Gastroesophageal sphincter (tissue), 4 donors: ENCODE data around the gene APBA1. TPM values are rescaled to one million over a fixed set of nuclear protein-coding genes. Genes with fewer than 3 reads are reported as not detected.

Experiments
- ATAC-seq: fragments of 150-250 bp; one replicate; pipeline ENCODE4 v1.9.1; 2016; ENCODE audit warnings: mild to moderate bottlenecking, moderate library complexity
- H3K27ac ChIP-seq, 4 donors: fragments of 200-600 bp; sonication (generic) in 3 of 4; 1 replicate in 3 of 4; 2 replicates in 1 of 4; pipeline ENCODE4 v1.5.1; 2016 to 2019
- H3K27me3 ChIP-seq: fragments of 200-600 bp; sonication (generic); one replicate; pipeline ENCODE4 v1.5.1; 2019
- H3K36me3 ChIP-seq, 2 donors: fragments of 200-600 bp; sonication (generic); one replicate each; pipeline ENCODE4 v1.5.1; 2019; ENCODE audit warnings: control low read depth in 1 of 2
- H3K4me1 ChIP-seq, 3 donors: fragments of 200-600 bp; sonication (generic); 1 replicate in 2 of 3; 2 replicates in 1 of 3; pipeline ENCODE4 v1.5.1; 2016 to 2019; ENCODE audit warnings: control low read depth in 2 of 3
- H3K4me3 ChIP-seq, 2 donors: fragments of 200-600 bp; sonication (generic); one replicate each; pipeline ENCODE4 v1.5.1; 2019; ENCODE audit warnings: mild to moderate bottlenecking in 1 of 2, moderate library complexity in 1 of 2
- H3K9me3 ChIP-seq, 3 donors: fragments of 200-600 bp; sonication (generic); one replicate each; pipeline ENCODE4 v1.5.1; 2017 to 2019; ENCODE audit warnings: control low read depth in 2 of 3
- EP300 ChIP-seq: sonication (generic); formaldehyde crosslinking; IDR thresholded peaks from one replicate; pipeline ENCODE4 v1.6.1; 2017; ENCODE audit warnings: antibody characterized with exemption, mild to moderate bottlenecking
- POLR2A ChIP-seq, 2 donors: fragments of 450-650 bp; IDR thresholded peaks; one replicate each; pipeline ENCODE4 v1.6.1; 2017; ENCODE audit warnings: antibody characterized with exemption in 2 of 2, mild to moderate bottlenecking in 2 of 2, moderate library complexity in 1 of 2
- POLR2AphosphoS5 ChIP-seq: sonication (generic); formaldehyde crosslinking; IDR thresholded peaks from one replicate; pipeline ENCODE4 v1.6.1; 2017; ENCODE audit warnings: antibody characterized with exemption
- WGBS, 2 donors: methylation state at CpG; one replicate each; pipeline ENCODE4 v1.1.5; 2018; ENCODE audit warnings: low coverage in 1 of 2; 5-methylcytosine and 5-hydroxymethylcytosine counted together
- total RNA-seq, 4 donors: library from RNA; depleted of rRNA; stranded (reverse); fragments of >200 nt; gene quantifications; one replicate each; pipeline ENCODE4 v1.1.0, GENCODE V29; 2016
- TF ChIP-seq, protein P1 (sequence below), 4 experiments: fragments of 200-600 bp in 2 of 4; fragments of 450-650 bp in 2 of 4; sonication (generic) in 1 of 4; IDR thresholded peaks; one replicate each; pipeline ENCODE4 v1.5.1; 2017 to 2019; ENCODE audit warnings: antibody characterized with exemption in 4 of 4, mild to moderate bottlenecking in 2 of 4, moderate library complexity in 2 of 4

The APBA1 gene
- total RNA-seq, 4 donors from 2014 or later: 4.7 to 10.5 (median 5.8) TPM

DNA sequence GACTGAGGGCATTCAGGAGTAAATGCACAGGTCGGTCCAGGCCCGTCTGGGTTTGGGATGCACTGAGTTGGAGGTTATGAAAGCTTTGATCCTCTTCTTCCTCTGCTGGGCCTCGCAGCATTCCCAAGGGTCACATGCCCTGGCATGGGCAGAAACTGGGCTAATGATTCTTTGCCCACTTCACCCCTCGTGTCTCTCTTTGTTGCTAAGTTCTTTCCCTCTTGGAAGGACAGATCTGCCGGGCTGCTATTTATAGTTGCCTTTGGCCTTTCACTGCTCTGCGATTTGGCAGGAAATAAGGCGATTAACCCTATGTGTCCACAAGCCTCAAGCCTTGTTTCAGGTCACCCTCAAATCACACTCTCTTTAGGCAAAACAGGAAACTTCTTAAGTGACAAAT, 280.2 kb downstream of the APBA1 start:
- Histone ChIP-seq H3K36me3 (peaks cover 0 to 29% of the 10 kb centered on the region in 2 donors), H3K4me1 (peaks cover 5 to 48% (median 13%) of the 10 kb centered on the region in 3 donors), H3K4me3 (no peak overlapping the region), H3K27me3 (no peaks in the 10 kb centered on the region), H3K9me3 (no peaks in the 10 kb centered on the region), H3K27ac (peak overlapping the region in 3 of 4 donors; percentile 52 to 71 (median 61))
- 3 to 6% methylated on average over 4 to 7 of the region's 7 CpGs for WGBS, 2 donors
- no peak for ATAC-seq
- TF ChIP-seq, protein P1, sequence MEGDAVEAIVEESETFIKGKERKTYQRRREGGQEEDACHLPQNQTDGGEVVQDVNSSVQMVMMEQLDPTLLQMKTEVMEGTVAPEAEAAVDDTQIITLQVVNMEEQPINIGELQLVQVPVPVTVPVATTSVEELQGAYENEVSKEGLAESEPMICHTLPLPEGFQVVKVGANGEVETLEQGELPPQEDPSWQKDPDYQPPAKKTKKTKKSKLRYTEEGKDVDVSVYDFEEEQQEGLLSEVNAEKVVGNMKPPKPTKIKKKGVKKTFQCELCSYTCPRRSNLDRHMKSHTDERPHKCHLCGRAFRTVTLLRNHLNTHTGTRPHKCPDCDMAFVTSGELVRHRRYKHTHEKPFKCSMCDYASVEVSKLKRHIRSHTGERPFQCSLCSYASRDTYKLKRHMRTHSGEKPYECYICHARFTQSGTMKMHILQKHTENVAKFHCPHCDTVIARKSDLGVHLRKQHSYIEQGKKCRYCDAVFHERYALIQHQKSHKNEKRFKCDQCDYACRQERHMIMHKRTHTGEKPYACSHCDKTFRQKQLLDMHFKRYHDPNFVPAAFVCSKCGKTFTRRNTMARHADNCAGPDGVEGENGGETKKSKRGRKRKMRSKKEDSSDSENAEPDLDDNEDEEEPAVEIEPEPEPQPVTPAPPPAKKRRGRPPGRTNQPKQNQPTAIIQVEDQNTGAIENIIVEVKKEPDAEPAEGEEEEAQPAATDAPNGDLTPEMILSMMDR (IDR thresholded peaks at IDR 0.05): no peak
- peak; percentile 75 for TF ChIP-seq POLR2AphosphoS5
- TF ChIP-seq POLR2A (IDR thresholded peaks at IDR 0.05): no peak
- no peak for TF ChIP-seq EP300

DNA sequence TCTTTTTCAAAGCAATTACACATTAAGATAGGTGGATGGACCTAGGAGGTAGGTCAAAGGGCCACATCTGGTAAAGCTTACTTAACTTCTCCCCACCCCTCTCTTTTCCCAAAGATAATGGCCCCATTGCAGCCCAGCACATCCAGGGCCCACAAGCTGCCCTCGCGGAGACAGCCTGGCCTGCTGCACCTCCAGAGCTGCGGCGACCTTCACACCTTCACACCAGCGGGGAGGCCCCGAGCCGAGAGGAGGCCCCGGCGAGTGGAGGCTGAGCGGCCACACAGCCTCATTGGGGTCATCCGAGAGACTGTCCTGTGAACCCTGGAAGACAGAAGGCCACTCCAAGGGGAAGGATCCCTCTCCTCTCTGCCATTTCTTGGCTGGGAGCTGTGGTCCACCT, 280.7 kb downstream of the APBA1 start:
- H3K36me3 ChIP-seq: peaks cover 0 to 33% of the 10 kb centered on the region in 2 donors
- no peaks in the 10 kb centered on the region for H3K9me3 ChIP-seq
- no peaks in the 10 kb centered on the region for H3K27me3 ChIP-seq
- peak overlapping the region in 3 of 4 donors; percentile 52 to 71 (median 61) for H3K27ac ChIP-seq
- no peak overlapping the region for H3K4me3 ChIP-seq
- WGBS, 2 donors: no CpG with 5 or more reads among the region's 11 CpGs
- H3K4me1 ChIP-seq: peaks cover 5 to 43% (median 13%) of the 10 kb centered on the region in 3 donors
- ATAC-seq: no peak
- TF ChIP-seq POLR2AphosphoS5 (no peak), POLR2A (IDR thresholded peaks at IDR 0.05) (no peak)
- TF ChIP-seq, protein P1 (IDR thresholded peaks at IDR 0.05): no peak

DNA sequence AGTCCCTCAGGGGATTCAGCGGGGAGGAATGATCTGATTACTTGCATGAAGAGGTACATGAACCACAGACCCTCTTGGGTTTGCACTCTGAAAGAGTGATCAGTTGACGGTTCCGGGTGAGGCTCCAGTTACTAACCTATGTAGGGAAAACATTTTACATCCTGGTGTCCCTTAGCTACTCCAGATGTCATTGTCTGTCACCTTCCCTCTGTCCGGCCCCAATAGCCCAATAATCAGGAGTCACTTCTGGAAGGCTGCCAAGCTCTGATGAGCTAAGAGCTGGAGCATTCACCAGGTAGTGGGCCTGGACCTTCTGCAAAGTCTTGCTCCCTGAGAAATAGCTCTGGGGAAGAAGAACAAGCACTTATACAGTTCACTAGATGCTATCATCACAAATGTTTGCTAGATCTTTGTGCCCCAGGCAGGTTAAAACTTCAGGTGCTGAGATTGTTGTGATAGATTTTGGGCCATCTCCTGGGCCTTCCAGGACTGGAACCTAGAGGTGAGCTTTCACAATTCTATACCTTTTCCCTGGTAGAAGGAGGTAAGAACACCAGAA, 282.7 kb downstream of the APBA1 start:
- WGBS, 2 donors: 100% methylated on average over 1 of the region's 4 CpGs
- Histone ChIP-seq H3K36me3 (peaks cover 0 to 52% of the 10 kb centered on the region in 2 donors), H3K9me3 (no peaks in the 10 kb centered on the region), H3K4me1 (peaks cover 5 to 30% (median 13%) of the 10 kb centered on the region in 3 donors), H3K27me3 (no peaks in the 10 kb centered on the region), H3K27ac (no peak overlapping the region), H3K4me3 (no peak overlapping the region)
- ATAC-seq: no peak
- TF ChIP-seq EP300 (no peak), POLR2A (IDR thresholded peaks at IDR 0.05) (no peak), POLR2AphosphoS5 (no peak)
- TF ChIP-seq, protein P1 (IDR thresholded peaks at IDR 0.05): no peak

DNA sequence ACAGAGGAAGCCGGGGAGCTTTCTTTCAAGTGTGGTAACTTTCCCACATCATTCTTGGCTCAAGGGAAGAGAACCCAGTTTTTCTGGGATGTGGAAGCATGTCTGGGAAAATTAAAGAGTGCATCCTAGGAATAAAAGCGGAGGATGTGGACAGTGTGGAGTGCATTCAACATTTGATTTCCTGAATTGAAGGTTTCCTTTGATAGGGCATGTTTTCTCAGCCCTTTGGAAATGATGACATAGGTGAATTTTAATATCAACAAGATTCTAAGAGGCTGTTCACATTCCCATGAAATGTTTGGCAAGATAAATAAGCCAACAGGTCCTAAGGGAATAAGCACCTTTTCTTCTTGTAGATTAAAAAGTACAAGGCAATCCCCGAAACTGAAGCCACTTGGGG, 283.6 kb downstream of the APBA1 start:
- TF ChIP-seq EP300 (no peak), POLR2A (IDR thresholded peaks at IDR 0.05) (no peak), POLR2AphosphoS5 (no peak)
- TF ChIP-seq, protein P1 (IDR thresholded peaks at IDR 0.05): no peak
- no peak overlapping the region for H3K4me3 ChIP-seq
- H3K27me3 ChIP-seq: no peaks in the 10 kb centered on the region
- H3K36me3 ChIP-seq: peaks cover 0 to 61% of the 10 kb centered on the region in 2 donors
- peaks cover 5 to 28% (median 13%) of the 10 kb centered on the region in 3 donors for H3K4me1 ChIP-seq
- no peak overlapping the region for H3K27ac ChIP-seq
- H3K9me3 ChIP-seq: no peaks in the 10 kb centered on the region
- no peak for ATAC-seq
- WGBS, 2 donors: 93 to 100% methylated on average over 3 of the region's 3 CpGs

DNA sequence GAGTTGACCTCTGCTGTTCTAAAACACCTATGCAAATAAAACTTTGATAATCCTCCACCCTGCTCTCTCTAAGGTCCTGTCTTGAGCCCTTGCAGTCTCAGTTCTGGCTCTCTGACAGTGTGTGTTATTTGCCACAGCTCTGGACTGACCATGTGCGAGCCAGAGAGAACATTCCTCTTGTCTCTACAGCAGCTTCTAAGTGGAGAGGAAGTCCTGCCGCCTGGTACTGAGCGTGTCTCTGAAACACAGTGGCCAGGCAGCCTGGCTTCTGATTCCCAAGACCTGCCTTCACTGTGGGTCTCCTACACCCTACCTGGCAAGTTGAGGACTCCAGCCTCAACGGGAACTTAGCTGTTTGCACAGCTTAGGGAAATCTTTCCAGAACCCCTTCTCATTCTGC, 285.5 kb downstream of the APBA1 start:
- no peak overlapping the region for H3K4me3 ChIP-seq
- TF ChIP-seq POLR2AphosphoS5: no peak
- H3K36me3 ChIP-seq: peaks cover 0 to 66% of the 10 kb centered on the region in 2 donors
- no peaks in the 10 kb centered on the region for H3K9me3 ChIP-seq
- WGBS, 2 donors: 84% methylated on average over 4 of the region's 4 CpGs; no CpG with 5 or more reads in 1 of the 2 donors
- no peak overlapping the region for H3K27ac ChIP-seq
- H3K27me3 ChIP-seq: no peaks in the 10 kb centered on the region
- peaks cover 0 to 18% (median 3%) of the 10 kb centered on the region in 3 donors for H3K4me1 ChIP-seq
- no peak for ATAC-seq
